ENCODE results near the gene CCDC192.

Gene CCDC192

DNA sequence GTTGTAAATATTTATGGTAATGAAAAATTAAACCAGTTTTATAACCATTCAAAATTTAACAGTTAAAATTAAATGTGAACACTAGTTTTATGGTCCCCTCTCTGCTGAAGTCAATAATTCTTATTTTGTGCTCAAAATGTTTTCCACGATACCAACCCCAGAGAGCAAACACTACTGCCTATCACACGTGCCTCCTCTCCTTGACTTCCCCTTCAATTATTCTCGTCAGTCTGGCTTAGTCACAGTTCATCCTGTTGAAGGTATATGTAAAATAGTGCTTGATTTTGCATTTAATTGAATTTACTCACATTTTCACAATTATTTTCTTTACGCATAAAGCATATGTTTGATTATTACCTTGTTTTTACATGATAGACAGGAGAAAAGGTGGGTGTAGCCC is 148.8 kb downstream of the CCDC192 start:
- no peak for DNase-seq

DNA sequence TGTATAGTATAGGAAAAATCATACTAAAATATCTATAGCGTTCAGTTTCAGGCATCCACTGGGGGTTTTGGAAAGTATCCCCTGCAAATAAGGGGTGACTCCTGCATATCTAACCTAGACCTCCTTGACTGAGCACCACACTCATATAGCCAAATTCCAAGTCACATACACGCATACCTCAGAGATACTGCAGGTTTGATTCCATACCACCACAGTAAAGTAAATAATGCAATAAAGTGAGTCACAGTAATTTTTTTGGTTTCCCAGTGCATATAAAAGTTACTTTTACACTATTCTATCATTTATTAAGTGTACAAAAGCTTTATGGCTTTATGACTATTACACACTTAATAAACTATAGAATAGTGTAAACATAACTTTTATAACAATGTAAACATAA is 151.3 kb downstream of the CCDC192 start:
- no peak for DNase-seq

DNA sequence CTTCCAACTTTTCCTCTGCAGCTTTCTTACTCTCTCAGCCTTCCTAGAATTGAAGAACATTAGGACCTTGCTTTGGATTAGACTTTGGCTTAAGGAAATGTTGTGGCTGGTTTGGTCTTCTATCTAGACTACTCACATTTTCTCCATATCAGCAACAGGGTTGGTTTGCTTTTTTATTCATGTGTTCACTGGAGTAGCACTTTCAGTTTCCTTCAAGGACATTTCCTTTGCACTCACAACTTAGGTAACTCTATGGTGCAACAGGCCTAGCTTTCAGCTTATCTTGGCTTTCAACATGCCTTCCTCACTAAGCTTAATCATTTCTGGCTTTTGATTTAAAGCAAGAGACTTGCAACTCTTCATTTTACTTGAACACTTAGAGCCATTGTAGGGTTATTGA is 153.1 kb downstream of the CCDC192 start:
- no peak for DNase-seq

DNA sequence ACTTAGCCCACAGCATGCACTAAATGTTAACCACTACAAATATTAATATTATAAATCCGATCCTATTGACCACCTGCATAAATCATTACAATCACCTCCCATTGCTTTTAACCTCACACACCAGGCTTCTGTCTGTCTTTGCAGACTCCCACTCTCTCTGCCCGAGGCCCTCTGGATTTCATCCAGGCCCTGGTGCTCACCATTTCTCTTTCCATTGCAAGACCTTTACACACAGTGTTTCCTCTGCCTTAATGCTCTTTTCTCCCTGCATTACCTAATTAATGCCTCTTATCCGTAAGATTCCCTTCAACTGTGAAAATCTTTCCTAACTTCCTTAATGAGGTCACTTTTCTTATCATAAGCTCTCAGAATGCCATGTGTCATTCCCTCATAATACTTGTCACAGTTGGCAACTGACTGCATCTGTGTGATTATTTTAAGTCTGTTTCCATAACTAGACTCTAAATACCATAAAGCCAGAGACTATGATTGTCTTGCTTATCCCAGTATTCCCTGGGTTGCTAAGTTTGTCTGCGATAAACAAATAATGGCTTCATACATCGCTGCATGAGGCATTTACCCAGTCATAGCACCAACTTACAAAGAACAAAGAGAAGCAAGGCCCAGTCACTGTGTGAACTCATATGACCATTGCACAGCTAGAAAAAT is 155.1 kb downstream of the CCDC192 start:
- DNase-seq = no peak

DNA sequence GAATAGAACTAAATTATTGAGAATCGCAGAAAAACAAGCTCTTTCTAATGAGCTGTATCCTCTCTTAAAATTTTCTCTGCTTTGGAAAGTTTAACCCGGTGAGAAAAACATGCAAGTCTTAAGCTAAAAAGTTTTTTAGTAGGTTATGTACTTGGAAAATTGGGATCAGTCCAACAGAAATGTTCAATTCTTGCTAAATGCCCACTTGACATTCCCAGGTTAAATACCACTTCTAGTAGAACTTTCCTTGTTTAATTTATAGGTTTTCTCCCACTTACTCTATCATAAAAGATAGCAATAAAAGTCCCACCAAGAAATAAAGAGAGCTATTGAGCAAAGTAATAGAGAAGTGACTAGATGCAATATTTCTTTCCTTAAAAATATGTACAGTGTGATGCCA is 157.1 kb downstream of the CCDC192 start:
- DNase-seq = no peak

DNA sequence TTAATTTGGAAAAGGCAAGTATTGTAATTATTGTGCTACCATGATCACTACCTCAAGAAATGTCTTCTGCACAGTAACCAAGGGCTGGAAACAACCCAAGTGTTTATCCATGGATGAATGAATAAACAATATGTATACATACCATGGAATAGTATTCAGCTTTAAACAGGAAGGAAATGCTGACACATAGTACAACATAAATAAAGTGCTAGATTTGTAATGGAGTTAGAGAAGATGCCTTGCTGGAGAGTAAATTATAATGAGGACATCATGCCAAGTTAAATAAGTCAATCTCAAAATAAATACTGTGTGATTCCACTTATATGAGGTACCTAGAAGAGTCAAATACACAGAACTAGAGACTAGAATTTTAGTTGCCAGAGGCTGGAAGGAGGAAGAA is 160.0 kb downstream of the CCDC192 start:
- DNase-seq = no peak

DNA sequence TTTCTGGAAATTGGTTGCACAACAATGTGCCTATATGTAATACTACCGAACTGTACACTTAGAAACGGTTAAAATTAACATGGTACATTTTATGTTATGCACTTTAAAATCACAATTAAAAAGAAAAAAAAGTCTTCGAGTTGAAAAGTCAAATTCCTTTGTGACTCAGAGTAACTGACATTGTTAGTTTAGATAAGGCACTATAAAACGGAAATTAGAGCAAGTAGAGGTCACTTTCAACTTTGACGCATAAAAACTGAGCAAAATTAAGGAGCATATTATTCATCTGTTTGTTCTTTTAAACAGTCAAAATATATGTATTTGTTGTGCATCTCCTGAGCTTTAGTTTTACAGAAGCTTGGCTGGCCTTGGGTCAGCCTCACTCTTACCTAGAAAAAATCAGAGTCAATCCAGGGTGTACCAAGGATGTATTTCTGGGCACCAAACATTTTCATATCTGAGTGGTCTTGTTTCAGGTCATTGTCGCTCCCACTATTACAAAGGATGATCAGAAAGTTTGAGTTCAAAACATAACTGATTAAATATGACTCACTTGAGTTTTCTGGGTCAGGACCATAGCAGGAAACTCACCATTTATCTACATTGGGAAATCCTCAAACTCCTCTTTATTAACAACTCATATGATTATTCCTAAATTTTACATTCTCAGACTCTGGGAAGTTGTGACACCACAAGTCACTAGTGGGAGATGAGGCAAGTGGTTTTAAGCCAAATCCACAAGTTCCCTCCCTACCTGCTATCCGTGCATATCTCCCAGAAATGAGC is 160.6 kb downstream of the CCDC192 start:
- DNase-seq = no peak

DNA sequence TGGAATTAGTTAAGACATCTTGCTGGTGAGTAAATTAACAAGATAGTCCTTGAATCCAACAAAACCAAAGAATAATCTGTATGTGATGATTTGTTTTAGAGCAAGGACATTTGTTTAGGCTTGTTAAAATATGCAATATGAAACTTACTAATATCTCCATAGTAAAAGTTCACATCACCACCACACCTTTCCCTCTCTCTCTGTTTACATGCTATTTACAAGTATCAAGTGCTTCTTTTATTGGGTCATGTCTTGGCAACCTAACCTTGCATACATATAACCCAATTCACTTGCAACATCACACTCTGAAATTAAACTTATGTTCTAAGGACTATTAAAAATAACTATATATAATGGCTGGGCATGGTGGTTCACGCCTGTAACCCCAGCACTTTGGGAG is 161.3 kb downstream of the CCDC192 start:
- DNase-seq = no peak

DNA sequence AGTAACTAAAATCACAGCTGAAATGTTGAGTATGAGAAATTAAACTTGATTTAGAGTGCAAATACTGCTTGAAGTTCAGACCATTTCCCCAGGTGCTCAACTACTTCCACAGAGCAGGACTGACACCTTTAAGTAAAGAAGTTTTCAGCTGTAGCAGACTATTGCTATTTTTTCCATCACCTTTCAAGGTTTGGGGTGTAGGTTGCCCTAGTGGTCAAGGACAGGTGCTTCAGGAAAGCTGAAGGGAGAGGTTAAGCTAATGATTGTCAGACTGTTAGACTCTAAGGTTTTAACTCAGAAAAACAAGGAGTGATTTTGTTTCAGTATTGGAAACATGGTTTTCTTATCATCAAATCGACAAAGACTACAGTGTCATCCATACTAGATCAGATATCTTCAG is 162.1 kb downstream of the CCDC192 start:
- DNase-seq = no peak

DNA sequence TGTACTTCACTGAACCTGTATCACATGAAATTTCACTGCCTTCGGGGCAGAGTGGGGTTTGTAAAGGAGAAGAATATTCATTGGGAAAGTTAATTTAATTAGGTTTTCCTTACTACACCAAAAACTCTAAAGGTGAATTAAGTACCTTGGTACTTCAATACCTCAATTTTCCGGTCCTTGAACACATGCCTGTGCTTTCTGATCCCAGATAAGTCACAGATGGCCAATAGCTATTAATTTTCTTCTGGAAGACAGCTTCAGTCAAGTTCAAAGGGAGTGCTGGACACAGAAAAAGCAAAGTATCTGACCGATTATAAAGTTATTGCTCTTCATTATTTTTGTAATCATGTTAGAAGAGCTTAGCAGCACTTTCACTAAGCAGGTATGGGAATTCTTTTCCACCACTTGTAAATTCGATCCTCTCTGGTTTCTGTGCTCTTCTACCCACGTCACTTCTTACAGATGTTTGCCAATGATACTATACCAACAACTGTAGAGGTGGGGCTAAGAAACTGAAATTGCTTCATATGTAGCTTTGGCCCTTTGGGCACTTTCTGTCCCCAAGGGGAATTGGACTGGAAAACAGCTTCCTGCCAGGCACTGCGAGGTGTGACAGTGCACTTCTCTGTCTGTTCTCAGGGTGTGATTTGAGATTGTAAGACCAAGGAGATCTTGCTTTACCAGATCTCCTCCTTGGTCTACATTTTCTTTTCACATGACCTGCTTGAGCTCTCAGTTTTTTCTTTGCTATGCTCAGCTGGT is 164.0 kb downstream of the CCDC192 start:
- DNase-seq = no peak

DNA sequence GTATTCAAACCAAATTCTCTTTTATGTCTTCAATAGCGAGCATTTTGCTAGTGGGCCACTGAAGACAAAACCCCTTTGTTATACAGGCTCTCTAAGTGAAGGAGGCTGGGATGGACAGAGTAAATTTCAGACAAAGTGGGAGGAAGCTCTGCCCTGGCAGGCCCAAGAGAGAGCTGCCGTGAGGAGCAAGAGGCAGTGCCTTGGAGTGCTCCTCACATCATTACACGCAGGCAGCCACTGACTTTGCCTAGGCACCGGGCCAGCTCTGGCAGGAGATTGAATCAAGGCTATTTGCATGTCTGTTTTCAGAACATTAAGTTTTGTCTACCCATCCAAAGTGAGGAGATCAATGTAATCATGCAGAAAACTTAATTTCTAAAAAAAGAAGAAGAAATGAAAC is 167.7 kb downstream of the CCDC192 start:
- DNase-seq = no peak

DNA sequence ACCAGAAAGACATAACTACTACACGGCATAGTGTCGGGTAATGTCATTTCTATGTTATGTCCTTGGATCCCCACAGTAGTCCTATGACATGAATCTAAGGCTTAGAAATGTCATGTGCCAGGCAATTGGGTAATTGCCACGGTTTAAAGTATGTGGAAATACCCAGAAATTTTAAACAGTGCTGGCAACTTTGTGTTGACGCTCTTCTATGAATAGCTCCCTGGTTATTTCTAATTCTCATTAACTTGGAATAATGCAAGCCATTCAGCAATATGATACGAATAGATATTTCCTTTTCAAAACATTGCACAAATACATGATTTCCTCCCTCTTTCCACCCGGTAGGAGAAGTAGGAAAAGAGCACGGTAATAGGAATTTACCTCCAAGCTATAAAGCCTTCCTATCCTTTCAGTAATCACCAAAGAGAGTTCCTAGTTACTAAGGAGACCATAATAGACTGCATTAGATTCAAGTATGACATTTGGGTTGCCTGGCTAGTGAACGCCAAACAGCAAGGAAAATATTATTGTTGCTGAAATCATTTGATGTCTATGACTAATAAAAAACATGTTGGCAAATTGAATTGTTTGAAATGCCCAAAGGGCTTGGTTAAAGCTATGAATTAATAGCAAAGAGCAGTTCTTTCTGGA is 168.4 kb downstream of the CCDC192 start:
- DNase-seq = no peak

DNA sequence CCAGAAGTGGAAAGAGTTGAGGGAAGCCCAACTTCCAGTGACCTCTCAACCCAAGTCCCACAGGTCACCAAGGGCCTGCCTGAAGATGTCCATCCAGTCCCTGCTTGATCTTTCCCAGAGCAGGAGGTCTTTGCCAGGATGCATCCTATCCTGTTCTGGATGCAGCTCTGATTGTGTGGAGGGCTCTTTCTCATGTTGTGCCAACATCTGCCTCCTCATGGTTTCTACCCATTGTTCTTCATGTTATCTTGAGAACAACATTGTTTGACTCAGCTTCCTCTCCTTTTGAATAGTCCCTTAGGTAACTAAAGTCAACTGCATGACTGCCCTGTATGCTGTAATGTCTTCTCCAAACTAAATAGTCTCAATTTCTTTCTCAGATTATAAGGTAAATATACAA is 169.3 kb downstream of the CCDC192 start:
- DNase-seq = no peak

DNA sequence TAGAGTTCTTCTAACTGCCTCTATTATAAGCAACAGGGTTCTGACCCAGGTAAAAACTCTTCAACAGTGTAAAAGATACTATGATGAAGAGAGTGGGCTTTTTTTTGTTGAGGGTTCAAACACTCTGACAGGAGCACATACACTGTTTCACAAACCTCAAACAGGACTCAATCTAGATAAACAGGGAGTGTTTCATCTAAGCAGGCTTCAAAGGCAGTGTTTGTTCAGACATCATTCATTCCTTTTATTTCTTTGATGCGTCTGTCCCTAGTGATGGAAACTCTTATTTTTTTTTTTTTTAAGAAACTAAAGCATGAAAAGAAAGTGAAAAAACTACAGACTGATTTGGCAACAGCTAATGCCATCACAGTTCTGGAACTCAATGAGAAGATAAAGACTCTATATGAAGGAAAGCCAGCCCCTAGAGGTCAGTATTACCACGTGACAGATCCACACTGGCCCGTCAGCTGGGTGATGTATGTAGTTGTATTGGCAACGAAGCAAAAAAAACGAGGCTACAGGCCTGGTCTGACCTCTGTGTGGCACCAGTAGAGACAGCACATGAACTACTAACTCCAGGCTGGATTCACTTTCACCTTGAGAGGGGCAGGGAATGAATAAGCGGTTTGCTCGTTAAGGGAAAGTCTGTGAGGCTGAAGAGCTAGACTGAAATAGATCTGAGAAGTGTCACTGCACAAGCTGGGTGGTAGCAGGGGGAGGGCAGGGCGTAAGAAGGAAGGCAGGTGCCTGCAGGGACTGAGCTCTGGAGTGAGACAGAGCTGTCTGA is 172.2 kb downstream of the CCDC192 start:
- DNase-seq = peak; percentile 65

DNA sequence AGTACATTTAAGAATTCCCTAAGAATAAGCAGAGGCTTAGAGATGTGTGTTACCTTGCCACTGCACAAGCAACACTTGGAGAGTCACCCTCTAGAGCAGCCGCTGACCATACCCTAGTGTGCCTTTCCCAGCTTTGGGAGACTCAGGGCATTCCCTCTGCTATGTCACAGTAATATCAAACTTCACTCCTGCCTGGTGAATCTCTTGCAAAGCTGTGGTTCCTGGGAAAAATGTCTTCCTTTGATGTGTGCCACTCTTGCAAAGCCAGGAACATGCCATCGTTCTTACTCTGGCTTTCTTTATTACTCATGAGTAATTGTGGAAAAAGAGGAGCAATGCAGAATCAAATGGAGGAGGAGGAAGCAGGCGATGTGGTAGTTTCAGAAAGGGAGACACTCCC is 173.2 kb downstream of the CCDC192 start:
- no peak for DNase-seq

DNA sequence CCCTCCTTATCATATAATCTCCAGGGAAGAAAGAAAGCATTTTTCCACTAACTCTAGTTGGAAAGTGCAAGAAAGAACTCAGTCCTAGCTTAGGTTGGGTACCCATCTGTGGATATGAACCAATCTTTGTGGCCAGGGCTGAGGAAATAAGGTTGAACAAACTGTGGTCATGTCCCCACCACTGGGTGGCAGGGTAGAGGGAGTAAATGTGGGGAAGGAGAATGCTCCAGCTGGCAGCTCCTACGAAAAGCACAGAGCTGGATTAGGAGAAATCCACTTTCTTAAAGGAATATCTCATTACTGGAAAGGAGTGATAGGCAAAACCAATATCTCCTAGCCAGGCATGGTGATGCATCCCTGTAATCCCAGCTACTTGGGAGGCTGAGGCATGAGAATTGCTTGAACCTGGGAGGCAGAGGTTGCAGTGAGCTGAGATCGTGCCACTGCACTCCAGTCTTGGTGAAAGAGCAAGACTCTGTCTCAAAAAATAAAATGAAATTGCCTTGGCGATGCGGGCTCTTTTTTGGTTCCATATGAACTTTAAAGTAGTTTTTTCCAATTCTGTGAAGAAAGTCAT is 175.1 kb downstream of the CCDC192 start:
- no peak for DNase-seq

DNA sequence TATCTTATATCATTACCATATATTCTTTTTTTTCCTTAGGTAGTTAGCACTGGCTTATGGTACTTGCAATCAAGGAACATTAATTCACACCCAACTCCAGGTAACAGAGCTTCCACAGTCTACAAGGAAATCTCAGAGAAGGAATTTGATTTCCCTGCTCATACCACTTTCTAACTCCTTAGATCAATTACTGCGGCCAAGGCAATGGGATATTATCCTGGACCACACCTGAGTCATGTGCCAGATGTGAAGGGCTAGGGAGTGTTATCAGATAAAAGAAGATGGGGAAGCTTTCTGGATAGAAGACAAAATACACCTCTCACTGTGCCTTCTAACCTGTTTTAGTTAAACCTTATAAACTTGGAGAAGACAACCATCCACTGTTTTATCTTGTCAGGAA is 181.2 kb downstream of the CCDC192 start:
- DNase-seq = no peak

DNA sequence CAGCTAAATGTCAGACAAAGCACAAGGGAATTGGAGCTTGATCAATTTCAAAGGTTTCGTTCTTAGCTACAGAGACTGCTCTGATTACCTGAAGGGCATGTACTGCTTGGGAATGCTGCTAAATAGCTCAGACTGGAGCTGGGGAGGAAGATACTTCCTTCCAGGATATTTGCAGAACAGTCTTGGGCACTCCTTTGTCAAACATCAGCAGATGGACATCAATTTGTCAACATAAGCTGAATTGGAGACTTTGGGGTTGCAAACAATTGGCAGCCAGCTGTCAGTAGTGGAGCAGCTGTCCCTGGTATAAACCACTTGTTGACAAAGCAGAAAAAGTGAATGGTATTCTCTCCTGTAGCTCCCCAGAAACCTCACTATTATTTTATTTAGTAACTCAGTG is 182.0 kb downstream of the CCDC192 start:
- DNase-seq = no peak

DNA sequence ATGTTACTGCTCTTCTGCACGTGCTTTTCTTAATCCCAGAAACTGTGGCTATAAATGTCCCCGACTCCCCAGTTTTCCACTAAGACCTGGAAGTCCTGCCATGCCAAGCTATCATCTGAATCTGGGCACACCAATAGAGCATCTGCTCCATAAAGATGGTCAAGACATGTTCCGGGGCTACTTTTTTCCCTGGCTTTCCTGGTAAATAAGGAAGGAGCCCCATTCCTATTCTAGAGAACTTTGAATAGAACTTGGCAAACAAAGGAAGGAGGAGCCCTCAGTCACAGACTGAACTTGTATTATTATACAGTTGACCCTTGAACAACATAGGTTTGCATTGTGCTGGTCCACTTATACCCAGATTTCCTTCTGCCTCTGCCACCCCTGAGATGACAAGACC is 182.9 kb downstream of the CCDC192 start:
- DNase-seq = no peak

DNA sequence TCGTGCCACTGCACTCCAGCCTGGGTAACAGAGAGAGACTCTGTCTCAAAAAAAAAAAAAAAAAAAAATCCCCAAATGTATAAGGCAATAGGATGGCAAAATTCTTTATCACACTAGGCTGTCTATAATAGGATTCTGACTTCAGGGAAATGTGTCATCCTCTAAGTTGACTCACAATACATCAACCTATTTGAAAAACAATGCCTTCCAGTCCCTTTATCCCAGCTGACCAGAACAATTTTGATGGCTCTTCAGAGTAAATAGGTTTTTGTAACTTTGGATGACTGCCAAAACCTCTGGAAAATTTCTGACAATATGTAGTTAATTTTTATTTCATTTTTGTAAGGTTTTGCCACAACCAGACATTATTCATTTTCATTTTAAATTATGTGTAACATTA is 184.1 kb downstream of the CCDC192 start:
- no peak for DNase-seq

DNA sequence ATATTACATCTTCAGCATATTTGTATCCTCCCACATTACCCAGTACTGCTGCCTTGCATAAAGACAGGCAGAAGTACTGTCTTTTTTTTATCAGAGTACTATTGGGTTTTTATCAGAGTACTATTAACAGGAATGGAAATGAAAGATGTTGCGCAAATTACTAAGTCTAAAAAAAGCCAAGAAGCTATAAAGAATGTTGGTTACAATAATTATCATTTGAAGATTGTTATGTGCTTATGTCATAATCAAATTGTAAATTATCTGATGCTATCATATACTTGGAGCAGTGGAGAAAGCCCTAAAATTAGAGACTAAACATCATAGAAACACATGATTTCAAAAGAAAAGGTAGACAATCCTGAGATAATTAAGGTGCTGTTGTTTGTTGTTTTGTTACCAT is 188.8 kb downstream of the CCDC192 start:
- DNase-seq = no peak

DNA sequence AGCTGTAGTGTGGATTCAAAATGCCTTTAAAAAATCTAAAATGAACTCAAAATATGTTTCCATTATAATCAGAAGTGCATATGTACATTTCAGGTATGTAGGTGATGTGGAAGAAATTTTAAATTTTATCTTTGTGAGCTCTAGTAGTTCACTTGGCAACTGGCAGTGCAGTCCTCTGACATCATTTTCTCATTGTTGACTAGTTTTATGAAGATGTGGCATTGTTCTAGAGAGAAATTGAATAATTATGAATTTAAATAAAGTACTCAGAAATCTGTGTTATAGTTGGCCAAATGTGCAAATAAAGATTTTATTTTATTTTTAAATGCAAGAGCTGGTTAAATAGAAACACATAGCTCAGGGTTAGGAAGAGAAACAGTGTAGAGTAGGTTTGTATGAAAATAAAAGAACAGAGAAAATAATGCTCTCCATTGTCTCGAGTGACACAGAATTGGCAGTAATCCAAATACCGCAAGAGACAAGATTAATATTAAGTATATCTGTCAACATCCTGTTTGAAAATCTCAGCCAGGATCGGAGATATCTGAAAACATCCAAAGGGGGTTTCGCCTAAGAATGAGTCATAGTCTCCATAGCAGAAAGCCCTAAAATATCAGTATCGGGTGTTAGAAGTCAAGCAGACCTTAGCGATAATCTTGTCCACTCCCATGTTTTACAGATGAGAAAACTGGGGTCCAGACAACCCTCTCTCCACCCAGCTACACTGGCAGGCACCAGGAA is 189.4 kb downstream of the CCDC192 start:
- no peak for DNase-seq

Measured in NCI-H1092 (cell line).